Tibial artery (tissue), 4 donors: Measurements from ENCODE around the gene ROCK1.
"Not testable (repeated sequence)": the region's sequence is repeated elsewhere in the genome, so short reads cannot be mapped to it uniquely, and the experiment has no call there.

ENCODE experiments used
- DNase-seq, 2 donors: peaks; one replicate each; pipeline ENCODE4 v3.0.0-alpha.2; 2019
- H3K27ac ChIP-seq, 2 donors: fragments of 200-600 bp; sonication (generic) in 1 of 2; 1 replicate in 1 of 2; 2 replicates in 1 of 2; pipeline ENCODE4 v1.5.1; 2018 to 2019; ENCODE audit warnings: mild to moderate bottlenecking in 1 of 2
- H3K27me3 ChIP-seq, 2 donors: fragments of 200-600 bp; sonication (generic) in 1 of 2; one replicate each; pipeline versions ENCODE4 v1.5.1 to v1.6.0; 2016 to 2019
- H3K36me3 ChIP-seq, 3 donors: fragments of 200-600 bp; sonication (generic) in 2 of 3; one replicate each; pipeline ENCODE4 v1.5.1; 2016 to 2019; ENCODE audit warnings: mild to moderate bottlenecking in 2 of 3
- H3K4me1 ChIP-seq, 4 donors: fragments of 200-600 bp; sonication (generic) in 2 of 4; 1 replicate in 3 of 4; 2 replicates in 1 of 4; pipeline ENCODE4 v1.5.1; 2016 to 2019
- H3K4me3 ChIP-seq, 2 donors: fragments of 200-600 bp; sonication (generic) in 1 of 2; 1 replicate in 1 of 2; 2 replicates in 1 of 2; pipeline ENCODE4 v1.5.1; 2018 to 2019; ENCODE audit warnings: mild to moderate bottlenecking in 2 of 2
- H3K9me3 ChIP-seq, 3 donors: fragments of 200-600 bp; sonication (generic) in 1 of 3; one replicate each; pipeline ENCODE4 v1.5.1; 2016 to 2019
- CTCF ChIP-seq, 2 experiments: fragments of 200-600 bp in 1 of 2; fragments of 450-650 bp in 1 of 2; IDR thresholded peaks; one replicate each; pipeline ENCODE4 v1.5.1; 2017 to 2019; ENCODE audit warnings: antibody characterized with exemption in 2 of 2, mild to moderate bottlenecking in 1 of 2, moderate library complexity in 1 of 2
- intact Hi-C: fragments of 100-400 bp; cut with DNase I; formaldehyde crosslinking; loops from one replicate; pipeline ENCODE4 v1.15.0; 2023; ENCODE audit warnings: low total_unique reads

ROCK1 gene

GRCh38 chr18:21049306-21049705, 62.3 kb downstream of the ROCK1 start:
- peak overlapping the region; percentile 58 to 61 for H3K27ac ChIP-seq
- H3K9me3 ChIP-seq: no peaks in the 10 kb centered on the region
- no peak overlapping the region for H3K4me3 ChIP-seq
- H3K27me3 ChIP-seq: no peaks in the 10 kb centered on the region
- no peak for TF ChIP-seq CTCF (IDR thresholded peaks at IDR 0.05)
- DNase-seq: no peak
- H3K36me3 ChIP-seq: peaks cover 0 to 6% (median 6%) of the 10 kb centered on the region in 3 donors
- intact Hi-C loops: no loop called here
- peaks cover 5 to 84% (median 41%) of the 10 kb centered on the region in 4 donors for H3K4me1 ChIP-seq

- Histone ChIP-seq H3K9me3 (no peaks in the 10 kb centered on the region), H3K4me1 (peaks cover 11 to 84% (median 27%) of the 10 kb centered on the region in 4 donors), H3K27ac (no peak overlapping the region), H3K27me3 (no peaks in the 10 kb centered on the region), H3K36me3 (peaks cover 0 to 6% (median 6%) of the 10 kb centered on the region in 3 donors), H3K4me3 (no peak overlapping the region)
- DNase-seq: no peak
- intact Hi-C loops: no loop called here
- TF ChIP-seq CTCF (IDR thresholded peaks at IDR 0.05): no peak
Measured at GRCh38 chr18:21047126-21047525, 64.5 kb downstream of the ROCK1 start.

GRCh38 chr18:21040466-21040865, 71.1 kb downstream of the ROCK1 start:
- H3K36me3 ChIP-seq: peaks cover 10 to 23% (median 13%) of the 10 kb centered on the region in 3 donors
- no peak overlapping the region for H3K27ac ChIP-seq
- no peak for DNase-seq
- H3K27me3 ChIP-seq: no peaks in the 10 kb centered on the region
- TF ChIP-seq CTCF (IDR thresholded peaks at IDR 0.05): no peak
- H3K9me3 ChIP-seq: no peaks in the 10 kb centered on the region
- intact Hi-C loops: no loop called here
- H3K4me1 ChIP-seq: peaks cover 0 to 56% (median 4%) of the 10 kb centered on the region in 4 donors
- no peak overlapping the region for H3K4me3 ChIP-seq

GRCh38 chr18:21038201-21038600, 73.4 kb downstream of the ROCK1 start:
- Histone ChIP-seq H3K36me3 (peaks cover 4 to 25% (median 20%) of the 10 kb centered on the region in 3 donors), H3K27me3 (no peaks in the 10 kb centered on the region), H3K4me1 (peaks cover 0 to 33% (median 0%) of the 10 kb centered on the region in 4 donors), H3K27ac (no peak overlapping the region), H3K9me3 (no peaks in the 10 kb centered on the region), H3K4me3 (no peak overlapping the region)
- DNase-seq: no peak
- intact Hi-C loops: no loop called here
- no peak for TF ChIP-seq CTCF (IDR thresholded peaks at IDR 0.05)

- Histone ChIP-seq H3K4me3 (no peak overlapping the region), H3K27me3 (no peaks in the 10 kb centered on the region), H3K4me1 (peaks cover 0 to 7% (median 0%) of the 10 kb centered on the region in 4 donors), H3K36me3 (peaks cover 32 to 46% (median 40%) of the 10 kb centered on the region in 3 donors), H3K9me3 (peaks cover 0 to 7% (median 0%) of the 10 kb centered on the region in 3 donors), H3K27ac (no peak overlapping the region)
- DNase-seq: no peak
- no peak for TF ChIP-seq CTCF (IDR thresholded peaks at IDR 0.05)
- intact Hi-C loops: no loop called here
Measured at GRCh38 chr18:21031845-21032244, 79.8 kb downstream of the ROCK1 start.

GRCh38 chr18:21018257-21018656, 93.4 kb downstream of the ROCK1 start:
- DNase-seq, intact Hi-C loops, H3K27ac ChIP-seq, H3K9me3 ChIP-seq, H3K27me3 ChIP-seq, H3K4me3 ChIP-seq: not testable (repeated sequence)
- peaks cover 54 to 62% (median 58%) of the 10 kb centered on the region in 3 donors for H3K36me3 ChIP-seq
- peaks cover 0 to 24% (median 2%) of the 10 kb centered on the region in 4 donors for H3K4me1 ChIP-seq
